GM19351 (cell line): ENCODE measurements around the gene COL18A1.
"Not testable (repeated sequence)": the region's sequence is repeated elsewhere in the genome, so short reads cannot be mapped to it uniquely, and the experiment has no call there.

Experiments used
- ATAC-seq: cut with Tn5 transposase; IDR thresholded peaks from one replicate; pipeline ENCODE4 v1.9.1; 2021; ENCODE audit warnings: mild to moderate bottlenecking, moderate library complexity; ENCODE audit not compliant: unreplicated experiment

The COL18A1 gene

DNA sequence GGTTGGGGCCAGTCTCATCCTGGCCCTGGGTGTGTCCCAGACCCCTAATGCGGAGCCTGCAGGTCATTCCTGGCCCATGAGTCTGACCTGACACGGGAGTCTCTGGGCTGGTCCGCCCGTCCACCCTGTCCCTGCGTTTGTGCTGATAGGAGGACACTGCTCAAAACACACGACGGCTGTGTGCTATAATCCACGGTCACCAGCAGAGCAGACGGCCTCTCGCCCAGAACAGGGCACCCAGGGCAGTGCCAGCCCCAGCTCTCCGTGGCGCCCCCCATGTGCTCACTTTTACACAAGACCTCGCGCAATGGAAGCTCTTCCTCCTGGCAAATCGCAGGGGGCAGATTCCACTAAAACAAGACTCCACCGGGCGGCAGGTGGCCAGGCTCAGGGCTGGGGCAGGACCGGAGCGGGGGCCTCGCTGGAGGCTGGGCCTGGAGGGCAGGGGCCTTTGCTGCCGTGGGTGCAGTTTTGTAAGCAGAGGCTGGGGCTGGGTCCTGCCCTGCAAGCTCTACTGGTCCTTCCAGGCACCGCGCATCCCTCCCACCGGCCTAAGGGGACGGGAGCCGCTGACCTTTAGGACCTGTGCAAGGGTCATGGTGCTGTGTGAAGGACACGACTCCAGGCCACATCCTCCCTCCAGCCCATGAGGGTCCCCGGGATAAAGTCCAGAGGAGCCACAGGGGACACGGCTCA lies 147.9 kb downstream of the COL18A1 start:
- no peak for ATAC-seq

GRCh38 chr21:45554477-45555175 lies 149.7 kb downstream of the COL18A1 start:
- peak; percentile 52 for ATAC-seq

DNA sequence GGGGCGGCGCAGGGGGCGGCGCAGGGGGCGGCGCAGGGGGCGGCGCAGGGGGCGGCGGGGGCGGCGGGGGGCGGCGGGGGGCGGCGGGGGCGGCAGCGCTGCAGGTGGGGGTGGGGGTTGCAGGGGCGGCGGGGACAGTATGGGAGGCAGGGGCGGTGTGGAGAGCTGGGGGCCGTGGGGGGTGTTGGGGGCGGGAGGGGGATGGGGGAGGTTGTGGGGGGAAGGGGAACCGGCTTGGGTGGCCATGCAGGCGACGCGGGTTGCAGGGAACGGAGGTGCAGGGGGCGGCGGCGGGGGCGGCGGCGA lies 150.2 kb downstream of the COL18A1 start:
- ATAC-seq: no peak

DNA sequence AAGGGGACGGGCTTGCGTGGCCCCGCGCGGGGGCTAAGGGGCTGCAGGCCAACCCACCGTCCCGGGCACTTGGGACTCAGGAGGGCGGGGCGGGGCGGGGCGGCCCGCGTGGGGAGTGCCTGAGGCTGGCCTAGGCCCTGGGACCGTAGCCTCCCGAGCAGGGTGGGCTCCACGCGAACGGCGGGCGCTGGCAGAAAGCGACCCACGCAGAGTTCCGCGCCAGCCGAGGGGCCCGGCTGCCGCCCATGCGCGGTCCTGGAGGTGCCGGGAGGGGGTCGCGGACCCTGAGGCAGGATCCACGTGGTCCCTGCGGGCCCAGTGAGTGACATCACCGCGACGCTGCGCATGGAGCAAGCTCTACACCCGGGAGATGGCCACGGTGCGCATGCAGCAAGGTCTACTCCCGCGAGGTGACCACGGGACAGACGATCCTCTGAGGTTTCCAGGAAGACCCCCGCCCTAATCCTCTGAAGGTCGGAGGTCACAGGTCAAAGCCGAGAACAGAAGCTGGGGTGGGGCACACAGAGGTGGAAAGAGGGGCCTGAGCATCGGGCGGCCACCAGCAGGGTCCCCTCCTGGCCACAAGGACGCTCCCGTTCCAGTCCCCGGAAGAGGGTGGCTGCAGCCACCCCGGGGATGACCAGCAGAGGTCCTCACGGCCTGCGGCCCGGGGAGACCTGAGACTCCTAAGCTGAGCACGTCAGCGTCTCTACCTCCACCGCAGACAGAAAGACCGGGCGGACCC lies 150.8 kb downstream of the COL18A1 start:
- ATAC-seq: no peak

DNA sequence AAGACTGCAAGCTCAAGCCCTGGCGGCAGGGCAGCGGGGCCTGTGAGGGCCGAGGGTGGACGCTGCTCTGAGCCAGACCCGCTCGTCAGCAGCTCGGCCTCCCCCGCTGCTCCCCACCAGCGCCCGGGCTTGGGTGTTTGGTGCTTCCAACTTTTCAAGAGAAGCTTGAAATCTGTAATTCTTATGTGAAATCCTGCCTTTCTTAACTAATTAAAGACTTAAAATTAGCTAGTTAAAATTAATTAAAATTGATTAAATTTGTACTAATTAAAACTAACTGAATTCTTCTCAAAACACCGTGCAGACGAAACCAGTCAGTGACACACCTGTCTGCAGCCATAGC lies 151.3 kb downstream of the COL18A1 start:
- no peak for ATAC-seq

DNA sequence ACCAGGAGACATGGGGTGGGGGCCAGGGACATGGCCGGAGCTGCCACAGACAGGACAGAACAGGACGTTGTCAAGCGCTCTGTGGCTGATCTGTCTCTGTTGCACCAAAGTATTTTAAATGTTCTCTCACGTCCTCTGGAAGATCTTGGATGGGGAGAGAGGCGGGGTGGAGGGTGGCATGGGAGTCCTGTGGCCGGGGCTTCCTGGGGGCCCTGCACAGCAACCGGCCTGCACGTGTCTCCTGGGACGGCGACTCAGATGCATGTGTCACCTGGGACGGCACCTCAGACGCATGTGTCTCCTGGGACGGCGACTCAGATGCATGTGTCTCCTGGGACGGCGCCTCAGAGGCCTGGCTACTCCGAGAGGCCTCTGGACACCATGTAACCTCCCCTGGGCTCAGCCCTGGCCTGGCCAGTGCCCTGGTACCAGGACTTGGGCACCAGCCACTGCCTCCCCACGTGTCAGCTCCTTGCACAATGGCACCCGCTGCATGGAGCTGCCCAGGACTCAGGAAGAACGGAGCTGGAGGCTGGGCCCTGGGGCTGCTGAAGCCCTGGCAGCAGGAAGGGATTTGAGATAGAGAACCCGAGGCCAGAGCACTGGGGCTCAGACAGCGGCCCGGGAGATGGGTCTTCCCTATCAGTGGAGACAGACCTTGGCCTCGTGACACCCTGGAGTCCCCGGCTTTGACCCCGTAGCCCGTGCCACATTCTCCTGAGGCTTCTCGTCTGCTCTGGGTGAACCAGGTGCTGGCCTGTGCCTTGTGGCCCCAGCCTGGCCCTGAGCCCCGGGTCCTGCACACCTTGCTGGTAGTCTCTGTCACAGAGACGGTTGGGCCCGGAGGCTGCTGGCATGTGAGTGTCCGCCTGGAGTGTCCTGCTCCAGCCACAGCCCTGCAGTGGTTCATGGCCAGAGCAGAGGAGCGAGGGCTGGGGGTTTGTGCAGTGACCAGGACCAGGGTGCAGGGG lies 152.0 kb downstream of the COL18A1 start:
- ATAC-seq: no peak

- no peak for ATAC-seq
Observed at GRCh38 chr21:45557616-45558043, 152.7 kb downstream of the COL18A1 start.

GRCh38 chr21:45558044-45558721 lies 153.2 kb downstream of the COL18A1 start:
- ATAC-seq: no peak

DNA sequence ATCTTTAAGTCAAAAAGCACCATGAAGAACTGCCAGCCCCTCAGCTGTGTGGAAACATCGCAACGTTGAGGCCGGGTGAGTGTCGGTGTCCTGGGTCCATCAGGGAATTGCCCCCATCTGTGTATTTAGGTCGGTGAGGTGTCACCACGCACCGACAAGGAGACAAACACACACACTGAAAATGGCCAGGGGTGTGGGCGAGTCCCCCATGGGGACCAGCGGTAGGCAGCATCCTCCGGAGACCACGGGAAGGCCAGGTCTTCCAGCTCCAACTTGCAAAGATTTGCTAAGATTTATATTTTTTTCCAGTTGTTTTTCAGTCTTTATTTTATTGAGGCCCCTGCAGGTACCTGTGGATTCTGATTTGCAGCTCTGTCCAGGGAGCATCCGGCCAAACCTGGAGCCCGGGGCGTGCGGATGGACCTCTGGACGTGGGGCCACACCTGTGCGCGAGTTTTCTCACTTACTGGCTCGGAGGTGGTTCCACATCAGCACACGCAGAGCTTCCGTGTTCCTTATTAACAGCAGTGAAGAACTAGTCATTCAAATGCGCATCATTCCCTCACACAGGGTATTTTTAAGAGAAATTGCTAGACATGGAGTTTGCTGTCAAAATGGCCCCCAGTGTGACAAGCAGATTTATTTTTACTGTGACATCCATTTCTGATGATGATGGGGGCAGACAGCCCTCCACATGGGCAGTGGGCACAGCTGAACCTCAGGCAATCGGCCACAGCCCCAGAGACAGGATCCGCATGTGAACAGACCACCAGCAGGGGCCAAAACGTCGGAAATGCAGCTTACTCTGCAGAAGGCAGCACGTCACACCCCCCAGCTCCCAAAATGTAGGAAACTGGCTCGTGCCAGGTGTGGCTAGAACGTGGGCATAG lies 154.5 kb downstream of the COL18A1 start:
- ATAC-seq: no peak

- ATAC-seq: no peak
Observed at GRCh38 chr21:45560106-45561021, 155.4 kb downstream of the COL18A1 start.

- ATAC-seq: not testable (repeated sequence)
Observed at GRCh38 chr21:45561241-45561640, 156.3 kb downstream of the COL18A1 start.

- no peak for ATAC-seq
Observed at GRCh38 chr21:45562402-45562801, 157.4 kb downstream of the COL18A1 start.

DNA sequence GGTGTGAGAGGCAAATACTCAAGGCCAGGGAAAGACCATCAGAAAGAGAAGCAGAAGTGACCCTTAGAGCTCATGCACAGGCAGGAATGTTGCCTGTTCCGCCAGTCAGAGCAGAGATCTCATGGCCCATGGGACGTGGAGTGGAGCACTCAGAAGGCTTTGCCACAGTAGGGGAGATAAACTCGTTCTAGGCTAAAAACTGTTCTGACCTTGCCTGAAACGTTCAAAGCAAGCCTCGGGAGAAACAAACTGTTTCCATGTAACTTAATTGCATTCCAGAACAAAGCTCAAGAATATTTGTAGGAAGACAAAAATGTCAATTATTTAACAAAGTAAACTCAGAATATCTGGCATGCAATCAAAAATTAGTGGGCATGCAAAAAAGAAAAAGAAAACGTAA lies 158.0 kb downstream of the COL18A1 start:
- ATAC-seq: no peak
